OCI-LY3 (cell line): ENCODE data around the gene GTF3A.

Source experiments
- H2AFZ ChIP-seq: fragments of 200-600, 300-600 bp; shearing (Covaris generic); 2 replicates; pipeline ENCODE4 v1.6.0; 2014; ENCODE audit warnings: antibody characterized with exemption, low read depth, low read length
- H3K27ac ChIP-seq: fragments of 200-600, 300-600 bp; sonication (generic); 2 replicates; pipeline ENCODE4 v1.5.1; 2014; ENCODE audit warnings: mild to moderate bottlenecking, low read length, moderate library complexity, mixed read lengths
- H3K27me3 ChIP-seq: fragments of 200-600, 300-600 bp; sonication (generic); 2 replicates; pipeline ENCODE4 v1.6.1; 2014; ENCODE audit warnings: low read depth, low read length, mixed read lengths
- H3K36me3 ChIP-seq: fragments of 200-600, 300-600 bp; sonication (generic); replicated peaks from 2 replicates; pipeline ENCODE3; 2014; ENCODE audit warnings: low read depth, low read length, mixed read lengths
- H3K4me1 ChIP-seq: fragments of 300-600, 200-600 bp; sonication (generic); 2 replicates; pipeline ENCODE4 v1.6.1; 2014; ENCODE audit warnings: low read length, mixed read lengths
- H3K4me2 ChIP-seq: fragments of 200-600, 300-600 bp; sonication (generic); 2 replicates; pipeline ENCODE4 v1.6.1; 2014; ENCODE audit warnings: low read length, mixed read lengths
- H3K4me3 ChIP-seq: fragments of 300-600, 200-600 bp; sonication (generic); 2 replicates; pipeline ENCODE4 v1.5.1; 2014; ENCODE audit warnings: antibody characterized with exemption, mild to moderate bottlenecking, low read length, moderate library complexity
- H3K79me2 ChIP-seq: fragments of 300-600, 200-600 bp; shearing (Covaris generic); 2 replicates; pipeline ENCODE4 v1.6.1; 2014; ENCODE audit warnings: mild to moderate bottlenecking, low read length, mixed read lengths
- H3K9ac ChIP-seq: fragments of 300-600, 200-600 bp; shearing (Covaris generic); 2 replicates; pipeline ENCODE4 v1.6.0; 2014; ENCODE audit warnings: mild to moderate bottlenecking, low read length, moderate library complexity
- H3K9me3 ChIP-seq: fragments of 200-600, 300-600 bp; shearing (Covaris generic); 2 replicates; pipeline ENCODE4 v1.6.1; 2014; ENCODE audit warnings: low read length, mixed read lengths; ENCODE audit not compliant: insufficient read depth
- H4K20me1 ChIP-seq: fragments of 200-600, 300-600 bp; sonication (generic); 2 replicates; pipeline ENCODE4 v1.6.1; 2016; ENCODE audit warnings: low read length, mixed read lengths; ENCODE audit not compliant: insufficient read depth
- CTCF ChIP-seq: fragments of 200-600, 300-600 bp; sonication (generic); IDR thresholded peaks from 2 replicates; pipeline ENCODE4 v1.5.1; 2014; ENCODE audit warnings: antibody characterized with exemption, low read length, low read depth
- EZH2phosphoT487 ChIP-seq: fragments of 200-600 bp; shearing (Covaris generic); IDR thresholded peaks from 2 replicates; pipeline ENCODE4 v1.6.1; 2018; ENCODE audit warnings: antibody characterized with exemption, mixed run types, low read depth

Gene GTF3A

GRCh38 chr13:27428160-27428559, 3.7 kb downstream of the GTF3A start:
- Histone ChIP-seq H4K20me1 (peaks cover 24% of the 10 kb centered on the region), H3K36me3 (peaks cover 81% of the 10 kb centered on the region), H3K4me1 (peaks cover 35% of the 10 kb centered on the region), H3K27ac (no peak overlapping the region), H3K27me3 (no peaks in the 10 kb centered on the region), H3K4me2 (no peak overlapping the region), H3K9ac (no peak overlapping the region), H2AFZ (no peak overlapping the region), H3K4me3 (no peak overlapping the region), H3K79me2 (peaks cover 91% of the 10 kb centered on the region), H3K9me3 (no peaks in the 10 kb centered on the region)
- TF ChIP-seq CTCF (no peak), EZH2phosphoT487 (no peak)

GRCh38 chr13:27432180-27432579, 7.8 kb downstream of the GTF3A start:
- H3K27me3 ChIP-seq: no peaks in the 10 kb centered on the region
- H3K36me3 ChIP-seq: peaks cover 92% of the 10 kb centered on the region
- H3K4me2 ChIP-seq: no peak overlapping the region
- H3K4me1 ChIP-seq: peaks cover 8% of the 10 kb centered on the region
- no peak overlapping the region for H3K27ac ChIP-seq
- H4K20me1 ChIP-seq: peaks cover 11% of the 10 kb centered on the region; the same call in 1 of the 2 replicates
- no peak overlapping the region for H3K4me3 ChIP-seq
- TF ChIP-seq EZH2phosphoT487: no peak
- no peak for TF ChIP-seq CTCF
- H3K79me2 ChIP-seq: peaks cover 69% of the 10 kb centered on the region
- no peak overlapping the region for H2AFZ ChIP-seq
- no peak overlapping the region for H3K9ac ChIP-seq
- H3K9me3 ChIP-seq: no peaks in the 10 kb centered on the region

GRCh38 chr13:27432611-27433210, 8.3 kb downstream of the GTF3A start:
- Histone ChIP-seq H3K36me3 (peaks cover 92% of the 10 kb centered on the region), H3K79me2 (peaks cover 63% of the 10 kb centered on the region), H3K4me1 (peaks cover 6% of the 10 kb centered on the region), H3K9ac (no peak overlapping the region), H2AFZ (no peak overlapping the region), H3K27me3 (no peaks in the 10 kb centered on the region), H4K20me1 (0 out of 2 replicates have a peak, but pooled peaks cover 9% of the 10 kb centered on the region), H3K4me3 (no peak overlapping the region), H3K27ac (no peak overlapping the region), H3K9me3 (no peaks in the 10 kb centered on the region), H3K4me2 (no peak overlapping the region)
- TF ChIP-seq CTCF (no peak), EZH2phosphoT487 (no peak)

GRCh38 chr13:27437126-27437525, 12.7 kb downstream of the GTF3A start:
- Histone ChIP-seq H3K4me2 (no peak overlapping the region), H3K36me3 (peaks cover 79% of the 10 kb centered on the region), H4K20me1 (0 out of 2 replicates have a peak, but pooled peaks cover 7% of the 10 kb centered on the region), H3K79me2 (peaks cover 26% of the 10 kb centered on the region), H3K27me3 (no peaks in the 10 kb centered on the region), H3K9ac (no peak overlapping the region), H3K4me3 (no peak overlapping the region), H2AFZ (no peak overlapping the region), H3K4me1 (peaks cover 41% of the 10 kb centered on the region), H3K27ac (peak overlapping the region; percentile 38), H3K9me3 (no peaks in the 10 kb centered on the region)
- no peak for TF ChIP-seq CTCF
- TF ChIP-seq EZH2phosphoT487: no peak
